Esophagus squamous epithelium (tissue), 5 donors: ENCODE data around the gene PLPPR2. TPM values are rescaled to one million over a fixed set of nuclear protein-coding genes. Genes with fewer than 3 reads are reported as not detected.

ENCODE experiments used
- DNase-seq: peaks from one replicate; lab custom pipeline; 2025; lab: John Stamatoyannopoulos, UW
- H3K27ac ChIP-seq, 4 donors: fragments of 200-600 bp; sonication (generic); one replicate each; pipeline ENCODE4 v1.5.1; 2016 to 2019; ENCODE audit warnings: mild to moderate bottlenecking in 1 of 4
- H3K27me3 ChIP-seq, 4 donors: fragments of 200-600 bp; sonication (generic); 1 replicate in 3 of 4; 2 replicates in 1 of 4; pipeline versions ENCODE4 v1.5.1 to v1.6.0; 2017 to 2021; ENCODE audit warnings: antibody characterized with exemption in 1 of 4
- H3K36me3 ChIP-seq, 3 donors: fragments of 200-600 bp; sonication (generic); one replicate each; pipeline ENCODE4 v1.5.1; 2016 to 2019
- H3K4me1 ChIP-seq, 3 donors: fragments of 200-600 bp; sonication (generic); one replicate each; pipeline ENCODE4 v1.5.1; 2017 to 2019
- H3K4me3 ChIP-seq, 4 donors: fragments of 200-600 bp; sonication (generic); 1 replicate in 3 of 4; 2 replicates in 1 of 4; pipeline ENCODE4 v1.5.1; 2016 to 2019; ENCODE audit warnings: mild to moderate bottlenecking in 2 of 4, moderate library complexity in 1 of 4
- H3K9me3 ChIP-seq, 3 donors: fragments of 200-600 bp; sonication (generic); one replicate each; pipeline ENCODE4 v1.5.1; 2016 to 2019
- CTCF ChIP-seq, 6 experiments: fragments of 450-650 bp in 4 of 6; fragments of 200-600 bp in 2 of 6; sonication (generic) in 2 of 6; IDR thresholded peaks; one replicate each; pipeline ENCODE4 v1.5.1; 2016 to 2019; ENCODE audit warnings: antibody characterized with exemption in 6 of 6, mild to moderate bottlenecking in 4 of 6, moderate library complexity in 4 of 6
- POLR2A ChIP-seq, 4 donors: fragments of 450-650 bp; IDR thresholded peaks; one replicate each; pipeline ENCODE4 v1.6.1; 2017; ENCODE audit warnings: antibody characterized with exemption in 4 of 4, mild to moderate bottlenecking in 4 of 4, moderate library complexity in 3 of 4
- WGBS, 2 donors: methylation state at CpG; one replicate each; pipeline ENCODE4 v1.1.5; 2018; 5-methylcytosine and 5-hydroxymethylcytosine counted together
- intact Hi-C: fragments of 100-400 bp; cut with DNase I; formaldehyde crosslinking; loops from one replicate; pipeline ENCODE4 v1.15.0; 2022
- total RNA-seq, 4 donors: library from RNA; depleted of rRNA; stranded (reverse); fragments of >200 nt; gene quantifications; one replicate each; pipeline ENCODE4 v1.1.0, GENCODE V29; 2016
- donor health status: DM: yes; HTN: yes; CAD: no.

PLPPR2 gene
- total RNA-seq, 4 donors from 2014 or later: 5.1 to 14.2 (median 9.7) TPM

GRCh38 chr19:11390359-11390758 is 35.1 kb downstream of the PLPPR2 start:
- Histone ChIP-seq H3K4me1 (no peaks in the 10 kb centered on the region), H3K27me3 (no peaks in the 10 kb centered on the region), H3K4me3 (no peak overlapping the region), H3K9me3 (peaks cover 0 to 7% (median 0%) of the 10 kb centered on the region in 3 donors), H3K27ac (no peak overlapping the region), H3K36me3 (no peaks in the 10 kb centered on the region)
- no peak for DNase-seq
- intact Hi-C loops: no loop called here
- no peak for TF ChIP-seq POLR2A (IDR thresholded peaks at IDR 0.05)
- no peak for TF ChIP-seq CTCF (IDR thresholded peaks at IDR 0.05)
- 86 to 89% methylated on average over 1 to 2 of the region's 2 CpGs for WGBS, 2 donors

DNA sequence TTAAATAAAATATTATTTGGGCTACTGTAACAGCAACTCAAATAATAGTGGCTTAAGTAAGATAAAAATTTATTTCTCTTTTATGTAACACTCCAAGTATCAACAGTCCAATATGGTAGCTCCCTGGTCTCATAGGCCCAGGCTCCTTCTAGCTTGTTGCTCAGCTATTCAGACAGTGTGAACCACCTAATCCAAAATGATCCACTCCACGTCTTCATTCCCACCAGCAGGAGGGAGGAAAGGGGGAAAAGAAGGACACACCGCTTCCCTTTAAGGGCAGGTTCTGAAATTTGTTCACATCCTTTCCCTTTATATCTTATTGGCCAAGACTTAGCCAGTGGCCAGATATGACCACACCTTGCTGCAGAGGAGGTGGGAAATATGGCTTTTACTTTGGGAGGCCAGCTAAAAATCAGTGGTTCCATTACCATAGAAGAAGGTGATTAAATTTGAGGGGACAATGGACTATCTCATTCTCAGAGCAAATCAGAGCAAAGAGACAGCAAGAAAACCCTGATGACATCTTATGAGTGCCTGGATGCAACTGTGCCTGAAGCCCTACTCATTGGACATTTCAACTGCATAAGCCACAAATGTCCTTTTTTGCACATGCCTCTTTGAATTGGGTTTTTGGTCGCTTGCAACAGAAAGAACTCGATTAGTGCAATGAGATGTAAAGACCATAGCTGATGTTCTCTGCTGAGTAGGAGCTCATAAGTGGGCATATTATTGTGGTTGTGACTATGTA is 35.9 kb downstream of the PLPPR2 start:
- DNase-seq: no peak
- no peak for TF ChIP-seq CTCF (IDR thresholded peaks at IDR 0.05)
- no peak for TF ChIP-seq POLR2A (IDR thresholded peaks at IDR 0.05)
- H3K4me3 ChIP-seq: no peak overlapping the region

GRCh38 chr19:11397089-11397610 is 41.9 kb downstream of the PLPPR2 start:
- no peak overlapping the region for H3K4me3 ChIP-seq
- H3K4me1 ChIP-seq: no peaks in the 10 kb centered on the region
- TF ChIP-seq POLR2A (IDR thresholded peaks at IDR 0.05) (no peak), CTCF (IDR thresholded peaks at IDR 0.05) (no peak)
- intact Hi-C loops: no loop called here
- H3K27me3 ChIP-seq: no peaks in the 10 kb centered on the region
- no peaks in the 10 kb centered on the region for H3K9me3 ChIP-seq
- H3K27ac ChIP-seq: no peak overlapping the region
- no peaks in the 10 kb centered on the region for H3K36me3 ChIP-seq
- no peak for DNase-seq
- 84 to 85% methylated on average over 3 to 13 of the region's 22 CpGs for WGBS, 2 donors

More for the DNA sequence above, 35.9 kb downstream of the PLPPR2 start:
- H3K4me1 ChIP-seq: no peaks in the 10 kb centered on the region
- no peaks in the 10 kb centered on the region for H3K36me3 ChIP-seq
- WGBS, 2 donors: 65 to 73% methylated on average over 4 of the region's 4 CpGs
- H3K27ac ChIP-seq: no peak overlapping the region
- H3K27me3 ChIP-seq: no peaks in the 10 kb centered on the region
- intact Hi-C loops: no loop called here
- peaks cover 0 to 7% (median 0%) of the 10 kb centered on the region in 3 donors for H3K9me3 ChIP-seq

DNA sequence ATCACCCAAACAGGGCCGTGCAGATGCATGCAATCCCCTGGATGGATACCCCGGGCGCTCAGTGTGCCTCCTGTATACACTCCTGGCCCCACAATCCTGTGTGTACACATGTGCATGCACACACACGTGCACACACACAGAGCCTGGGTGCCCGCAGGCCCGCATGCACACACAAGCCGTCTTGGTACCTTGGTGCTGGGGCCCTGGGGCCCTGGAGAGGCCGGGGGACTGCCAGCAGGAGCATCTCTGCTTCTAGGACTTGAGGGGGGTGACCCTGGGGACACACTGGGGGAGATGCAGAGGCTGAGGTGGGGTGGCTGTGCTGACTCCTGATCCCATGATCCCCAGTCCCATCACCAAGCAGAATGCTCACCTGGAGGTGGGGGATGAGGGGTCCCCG is 44.4 kb downstream of the PLPPR2 start:
- WGBS, 2 donors: 80 to 90% methylated on average over 4 to 5 of the region's 9 CpGs
- no peak overlapping the region for H3K4me3 ChIP-seq
- no peaks in the 10 kb centered on the region for H3K4me1 ChIP-seq
- H3K27me3 ChIP-seq: no peaks in the 10 kb centered on the region
- TF ChIP-seq POLR2A (IDR thresholded peaks at IDR 0.05) (no peak), CTCF (IDR thresholded peaks at IDR 0.05) (no peak)
- no peaks in the 10 kb centered on the region for H3K36me3 ChIP-seq
- H3K27ac ChIP-seq: no peak overlapping the region
- no peak for DNase-seq
- intact Hi-C loops: no loop called here
- H3K9me3 ChIP-seq: no peaks in the 10 kb centered on the region

DNA sequence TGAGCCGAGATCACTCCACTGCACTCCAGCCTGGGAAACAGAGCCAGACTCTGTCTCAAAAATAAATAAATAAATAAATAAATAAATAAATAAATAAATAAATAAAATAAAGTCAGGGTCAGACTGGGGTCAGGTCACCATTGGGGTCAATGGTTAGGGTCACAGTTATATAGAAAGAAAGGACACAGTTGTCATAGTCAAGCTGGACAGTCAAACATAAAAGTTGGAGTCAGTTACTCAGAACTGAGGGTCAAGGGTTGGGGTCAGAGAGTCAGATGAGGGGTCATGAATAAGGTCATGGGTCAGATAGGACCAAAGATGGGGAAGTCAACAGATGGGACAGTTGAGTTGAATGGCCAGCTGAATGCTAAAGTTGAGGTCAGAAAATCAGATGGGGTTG is 45.6 kb downstream of the PLPPR2 start:
- H3K9me3 ChIP-seq: no peaks in the 10 kb centered on the region
- intact Hi-C loops: no loop called here
- H3K27ac ChIP-seq: no peak overlapping the region
- DNase-seq: no peak
- WGBS, 2 donors: 67 to 82% methylated on average over 1 of the region's 1 CpG
- no peaks in the 10 kb centered on the region for H3K36me3 ChIP-seq
- H3K4me1 ChIP-seq: no peaks in the 10 kb centered on the region
- no peak overlapping the region for H3K4me3 ChIP-seq
- no peak for TF ChIP-seq POLR2A (IDR thresholded peaks at IDR 0.05)
- H3K27me3 ChIP-seq: no peaks in the 10 kb centered on the region
